ENCODE data around the gene PFN1.

Gene PFN1

DNA sequence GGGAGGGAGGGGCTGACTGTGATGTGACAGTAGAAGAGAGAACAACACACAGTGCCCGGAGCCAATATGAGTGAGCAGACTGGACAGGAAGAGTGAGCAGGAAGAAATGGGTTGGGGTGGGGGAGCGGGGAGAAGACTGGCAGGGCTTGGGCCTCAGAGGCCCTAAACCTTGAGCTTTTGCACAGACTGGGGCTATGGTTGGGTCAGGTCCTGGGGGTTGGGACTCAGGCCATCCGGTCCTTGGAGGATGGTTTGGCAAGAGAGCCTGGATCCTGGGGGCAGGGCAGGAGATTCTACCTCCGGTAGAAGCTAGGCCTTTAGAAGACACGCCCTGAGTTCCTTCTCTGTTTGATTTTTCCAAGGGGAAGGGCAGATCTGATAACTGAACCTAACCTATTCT is 38.1 kb upstream of the PFN1 start:
- peak; percentile 67 for DNase-seq (ENCODE audit: low read depth)
- TF ChIP-seq, protein P1, sequence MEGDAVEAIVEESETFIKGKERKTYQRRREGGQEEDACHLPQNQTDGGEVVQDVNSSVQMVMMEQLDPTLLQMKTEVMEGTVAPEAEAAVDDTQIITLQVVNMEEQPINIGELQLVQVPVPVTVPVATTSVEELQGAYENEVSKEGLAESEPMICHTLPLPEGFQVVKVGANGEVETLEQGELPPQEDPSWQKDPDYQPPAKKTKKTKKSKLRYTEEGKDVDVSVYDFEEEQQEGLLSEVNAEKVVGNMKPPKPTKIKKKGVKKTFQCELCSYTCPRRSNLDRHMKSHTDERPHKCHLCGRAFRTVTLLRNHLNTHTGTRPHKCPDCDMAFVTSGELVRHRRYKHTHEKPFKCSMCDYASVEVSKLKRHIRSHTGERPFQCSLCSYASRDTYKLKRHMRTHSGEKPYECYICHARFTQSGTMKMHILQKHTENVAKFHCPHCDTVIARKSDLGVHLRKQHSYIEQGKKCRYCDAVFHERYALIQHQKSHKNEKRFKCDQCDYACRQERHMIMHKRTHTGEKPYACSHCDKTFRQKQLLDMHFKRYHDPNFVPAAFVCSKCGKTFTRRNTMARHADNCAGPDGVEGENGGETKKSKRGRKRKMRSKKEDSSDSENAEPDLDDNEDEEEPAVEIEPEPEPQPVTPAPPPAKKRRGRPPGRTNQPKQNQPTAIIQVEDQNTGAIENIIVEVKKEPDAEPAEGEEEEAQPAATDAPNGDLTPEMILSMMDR (IDR thresholded peaks at IDR 0.05; ENCODE audit: insufficient read depth, low read depth, low read length, missing control alignments): no peak
- H3K4me3 ChIP-seq (ENCODE audit: low read length): peak overlapping the region; percentile 73

DNA sequence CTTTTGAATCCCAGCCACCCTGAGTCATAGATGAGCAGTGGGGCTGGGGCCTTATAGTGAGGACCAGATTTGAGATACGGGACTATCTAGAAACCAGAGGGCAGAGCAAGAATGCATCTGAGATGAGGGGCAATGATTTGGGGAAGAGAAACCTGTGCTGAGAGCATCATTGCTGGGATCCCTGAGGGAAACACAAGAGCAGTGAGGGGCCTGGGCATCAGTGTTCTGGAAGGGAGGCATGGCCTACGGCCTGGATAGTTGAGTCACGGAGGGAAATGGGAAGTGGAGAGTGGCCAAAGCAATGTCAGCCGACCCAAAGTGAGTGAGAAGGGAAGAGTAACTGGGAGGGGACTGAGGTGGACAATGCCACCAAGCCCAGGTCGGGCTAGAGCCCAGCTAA is 34.0 kb upstream of the PFN1 start:
- TF ChIP-seq, protein P1 (IDR thresholded peaks at IDR 0.05; ENCODE audit: insufficient read depth, low read depth, low read length, missing control alignments): no peak
- no peak for DNase-seq (ENCODE audit: low read depth)
- no peak overlapping the region for H3K4me3 ChIP-seq (ENCODE audit: low read length)

DNA sequence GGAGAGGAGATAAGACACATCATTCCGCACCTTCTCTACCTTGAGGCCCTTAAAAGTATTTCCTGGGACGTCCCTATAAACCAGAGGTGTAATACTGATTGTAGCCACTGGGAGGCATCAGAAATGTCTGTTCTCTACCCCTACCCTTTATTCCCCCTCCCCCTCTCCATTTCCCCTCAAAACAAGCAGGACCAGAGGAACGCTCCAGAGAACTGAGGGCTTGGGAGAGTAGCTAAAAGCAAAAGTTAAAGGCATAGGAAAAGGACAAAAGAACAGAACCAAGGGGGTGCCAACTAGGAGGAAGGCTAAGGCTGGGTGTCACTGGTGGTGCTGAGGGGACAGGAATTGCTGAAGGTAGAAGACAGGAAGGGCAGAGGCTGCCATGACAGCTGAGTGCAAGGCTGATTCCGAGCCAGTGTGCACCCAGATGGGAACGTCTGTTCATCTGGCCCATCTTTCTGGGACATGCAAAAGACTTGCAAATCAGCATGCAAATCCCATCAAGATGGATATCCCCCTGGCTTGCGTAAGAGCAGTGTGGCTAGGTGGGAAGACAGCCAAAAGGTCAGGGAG is 32.4 kb upstream of the PFN1 start:
- no peak overlapping the region for H3K4me3 ChIP-seq (ENCODE audit: low read length)
- peak; percentile 57 for DNase-seq (ENCODE audit: low read depth)
- TF ChIP-seq, protein P1 (IDR thresholded peaks at IDR 0.05; ENCODE audit: insufficient read depth, low read depth, low read length, missing control alignments): peak; percentile 73

DNA sequence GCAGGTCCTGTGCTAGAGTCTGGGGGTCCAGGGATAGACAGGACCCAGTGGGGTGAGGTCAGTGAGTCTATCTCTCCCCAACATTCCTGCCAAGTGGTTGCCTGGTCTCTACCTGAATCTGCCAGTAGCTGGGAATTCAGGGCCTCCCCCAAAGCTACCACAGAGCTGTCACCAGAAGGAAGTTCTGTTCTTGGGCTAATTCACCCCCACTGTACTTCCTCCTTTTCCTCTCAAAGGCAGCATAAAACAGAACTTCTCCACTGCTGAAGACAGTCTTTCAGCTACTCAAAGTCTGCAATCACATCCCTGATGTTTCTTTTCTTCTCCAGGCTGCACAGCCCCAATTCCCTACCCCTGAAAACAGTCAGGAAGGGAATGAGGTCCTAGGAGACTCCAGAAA is 30.4 kb upstream of the PFN1 start:
- DNase-seq (ENCODE audit: low read depth): no peak
- TF ChIP-seq, protein P1 (IDR thresholded peaks at IDR 0.05; ENCODE audit: insufficient read depth, low read depth, low read length, missing control alignments): no peak
- H3K4me3 ChIP-seq (ENCODE audit: low read length): no peak overlapping the region

DNA sequence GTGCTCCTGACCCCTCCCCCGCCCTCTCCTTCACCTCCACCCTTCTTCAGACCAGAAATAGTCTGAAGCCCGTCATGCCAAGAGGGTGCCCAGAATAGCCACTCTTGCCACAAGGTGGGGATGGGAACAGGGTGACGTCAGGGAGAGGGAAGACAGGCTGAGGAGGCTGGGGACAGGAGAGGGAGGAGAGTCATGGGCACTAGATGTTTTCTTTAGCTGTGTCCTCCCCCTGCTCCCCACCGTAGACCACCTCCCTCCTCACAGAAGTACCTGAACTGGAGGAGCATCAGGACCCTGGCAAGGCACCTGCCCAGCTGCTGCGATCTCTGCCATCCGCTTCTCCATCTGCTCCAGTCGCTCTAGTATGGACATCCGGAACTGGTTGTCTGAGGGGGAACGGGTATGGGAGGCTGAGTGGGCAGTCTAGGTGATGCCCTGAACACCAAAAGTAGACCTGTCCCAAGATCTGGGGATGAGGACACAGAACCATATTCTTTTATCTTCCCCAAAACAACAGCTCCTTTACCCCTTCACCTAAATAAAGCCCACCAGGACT is 25.9 kb upstream of the PFN1 start:
- H3K4me3 ChIP-seq (ENCODE audit: low read length): no peak overlapping the region
- no peak for DNase-seq (ENCODE audit: low read depth)
- TF ChIP-seq, protein P1 (IDR thresholded peaks at IDR 0.05; ENCODE audit: insufficient read depth, low read depth, low read length, missing control alignments): no peak

DNA sequence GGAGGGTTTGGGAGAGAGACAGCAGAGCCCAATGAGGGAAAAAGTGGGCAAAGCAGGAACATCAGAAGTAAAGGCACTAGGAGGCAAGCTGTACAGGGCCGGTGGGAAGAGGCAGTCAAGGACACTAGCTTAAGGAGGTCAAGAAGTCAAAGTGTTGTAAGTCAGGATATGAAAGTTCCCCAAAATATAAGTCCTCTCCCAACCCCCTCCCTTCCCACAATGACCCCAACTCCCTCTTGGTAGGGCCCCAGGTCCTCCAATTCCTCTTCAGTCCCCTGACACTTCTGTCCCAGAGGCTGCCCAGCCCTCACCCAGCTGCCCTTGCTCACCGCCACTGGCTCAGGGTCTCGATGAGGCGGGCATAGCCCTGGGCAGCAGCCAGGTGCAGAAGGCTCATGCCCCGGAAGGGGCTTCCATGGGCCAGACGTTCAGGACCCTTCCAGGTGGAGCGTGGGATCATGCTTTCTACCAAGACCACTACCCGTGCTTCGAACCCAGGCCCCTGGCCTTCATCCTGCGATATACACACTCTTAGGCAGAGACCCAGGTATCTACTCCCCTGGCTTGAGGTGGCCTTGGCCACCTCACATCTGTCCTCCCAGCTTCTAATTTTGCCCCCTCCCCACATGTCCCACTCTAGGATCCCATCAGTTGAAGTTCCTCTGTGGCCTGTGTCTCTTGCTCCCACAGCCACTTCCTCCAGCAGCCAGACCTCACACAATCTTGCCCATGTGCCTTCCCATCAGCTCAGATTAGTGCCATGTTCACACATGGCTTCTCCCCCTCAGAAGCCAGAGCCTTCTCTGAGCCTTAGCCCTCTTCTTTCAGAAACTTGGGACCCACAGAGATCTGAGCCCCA is 25.2 kb upstream of the PFN1 start:
- DNase-seq (ENCODE audit: low read depth): no peak
- TF ChIP-seq, protein P1 (IDR thresholded peaks at IDR 0.05; ENCODE audit: insufficient read depth, low read depth, low read length, missing control alignments): no peak
- H3K4me3 ChIP-seq (ENCODE audit: low read length): no peak overlapping the region
